ENCODE results near the gene DCUN1D5. TPM values are rescaled to one million over a fixed set of nuclear protein-coding genes. Genes with fewer than 3 reads are reported as not detected.

Gene DCUN1D5
- total and polyA plus RNA-seq, 2 experiments from 2014 or later = 136 to 189 TPM

- H4K20me1 ChIP-seq (replicated peaks; ENCODE audit: insufficient read depth) = peaks cover 30% of the 10 kb centered on the region
- DNase-seq (ENCODE audit: low spot score) (no peak), ATAC-seq (no peak)
- H2AFZ ChIP-seq = no peak overlapping the region
- Mint-ChIP-seq H3K36me3 (ENCODE audit: low read depth) (peaks cover 43% of the 10 kb centered on the region), H3K27ac (no peak overlapping the region), H3K9me3 (no peaks in the 10 kb centered on the region), H3K27me3 (ENCODE audit: insufficient read depth, low read depth, poor library complexity) (no peaks in the 10 kb centered on the region), H3K4me1 (peaks cover 16% of the 10 kb centered on the region), H3K4me3 (no peak overlapping the region)
- H3K4me1 ChIP-seq (ENCODE audit: insufficient read depth) = no peaks in the 10 kb centered on the region
- H3K79me2 ChIP-seq (replicated peaks; ENCODE audit: insufficient read depth) = peaks cover 82% of the 10 kb centered on the region
- H3K4me2 ChIP-seq = no peak overlapping the region
- H3F3A ChIP-seq (replicated peaks; ENCODE audit: low read depth) = no peaks in the 10 kb centered on the region
- TF ChIP-seq EZH2 (IDR thresholded peaks at IDR 0.05; ENCODE audit: low read depth, unreplicated experiment) = no peak
- TF ChIP-seq EZH2phosphoT487 (IDR thresholded peaks at IDR 0.05; ENCODE audit: unreplicated experiment) = no peak
- TF ChIP-seq ETS1 (IDR thresholded peaks at IDR 0.05) = no peak
- TF ChIP-seq REST (IDR thresholded peaks at IDR 0.05; ENCODE audit: unreplicated experiment) = no peak
- TF ChIP-seq CREB1 (CRISPR knock-in tag; IDR thresholded peaks at IDR 0.05; ENCODE audit: low read depth) = no peak
- TF ChIP-seq POLR2AphosphoS5 (IDR thresholded peaks at IDR 0.05; ENCODE audit: low read depth) = no peak
- no peak for TF ChIP-seq ZNF114 (CRISPR knock-in tag; IDR thresholded peaks at IDR 0.05)
- TF ChIP-seq CTCF (conservative IDR thresholded peaks at IDR 0.05; ENCODE audit: low read depth in 2 of 2) = no peak
- no peak for TF ChIP-seq STAT1 (IDR thresholded peaks at IDR 0.05; ENCODE audit: unreplicated experiment)
- no peak for TF ChIP-seq ZNF331 (CRISPR knock-in tag; IDR thresholded peaks at IDR 0.05; ENCODE audit: low read depth)
- TF ChIP-seq NANOG (IDR thresholded peaks at IDR 0.05; ENCODE audit: borderline replicate concordance) = no peak
- TF ChIP-seq ZNF462 (CRISPR knock-in tag; IDR thresholded peaks at IDR 0.05) = no peak
- TF ChIP-seq JUNB (IDR thresholded peaks at IDR 0.05; ENCODE audit: unreplicated experiment) = no peak
- H3K36me3 ChIP-seq (ENCODE audit: insufficient read depth) = peaks cover 8% of the 10 kb centered on the region; the same call in 1 of the 2 replicates
- no peak overlapping the region for H3K27ac ChIP-seq (ENCODE audit: low read depth)
- H3K9me2 ChIP-seq (ENCODE audit: insufficient read depth) = no peaks in the 10 kb centered on the region
- H3K27me3 ChIP-seq (ENCODE audit: insufficient read depth) = no peaks in the 10 kb centered on the region
- no peak overlapping the region for H3K4me3 ChIP-seq
Measured at GRCh38 chr11:103070142-103070541, 21.8 kb downstream of the DCUN1D5 start.
